GM13977 (cell line): ENCODE results near the gene FAM13A.

ENCODE experiments used
- DNase-seq: peaks from one replicate; pipeline ENCODE4 v3.0.0; 2012; ENCODE audit warnings: low spot score
- in situ Hi-C: fragments of 300-500 bp; cut with MboI; formaldehyde crosslinking; loops from one replicate; pipeline ENCODE4 v1.12.0; 2022; ENCODE audit warnings: low sequenced_read_pairs, low pct_unique_long_range_greater_than_20kb, mixed read lengths, inconsistent platforms; ENCODE audit not compliant: unreplicated experiment
- TF ChIP-seq, protein P1 (sequence below): IDR thresholded peaks from 2 replicates; pipeline ENCODE4 v1.5.1; 2012; ENCODE audit warnings: mild to moderate bottlenecking, control low read depth; ENCODE audit not compliant: insufficient read depth; ENCODE audit errors: extremely low read depth, missing control alignments

The FAM13A gene

DNA sequence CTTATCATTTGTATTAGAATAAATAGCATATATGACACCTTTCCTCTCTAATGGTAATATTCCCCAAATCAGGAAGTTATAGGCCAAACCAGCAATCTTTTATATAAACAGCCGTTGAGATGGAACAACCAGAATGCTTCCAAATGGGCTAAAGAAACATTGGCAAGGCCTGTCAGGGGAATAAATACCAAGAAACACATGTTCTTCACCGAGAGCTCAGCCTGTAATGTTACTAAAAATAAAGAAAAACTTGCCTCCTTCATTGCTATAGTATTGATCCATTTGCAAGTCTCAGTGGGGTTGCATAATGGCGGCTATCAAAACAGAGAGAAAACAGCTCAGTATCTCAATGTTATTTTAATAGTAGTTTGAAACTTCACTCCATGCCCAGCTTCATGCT is 104.9 kb downstream of the FAM13A start:
- DNase-seq = no peak
- TF ChIP-seq, protein P1, sequence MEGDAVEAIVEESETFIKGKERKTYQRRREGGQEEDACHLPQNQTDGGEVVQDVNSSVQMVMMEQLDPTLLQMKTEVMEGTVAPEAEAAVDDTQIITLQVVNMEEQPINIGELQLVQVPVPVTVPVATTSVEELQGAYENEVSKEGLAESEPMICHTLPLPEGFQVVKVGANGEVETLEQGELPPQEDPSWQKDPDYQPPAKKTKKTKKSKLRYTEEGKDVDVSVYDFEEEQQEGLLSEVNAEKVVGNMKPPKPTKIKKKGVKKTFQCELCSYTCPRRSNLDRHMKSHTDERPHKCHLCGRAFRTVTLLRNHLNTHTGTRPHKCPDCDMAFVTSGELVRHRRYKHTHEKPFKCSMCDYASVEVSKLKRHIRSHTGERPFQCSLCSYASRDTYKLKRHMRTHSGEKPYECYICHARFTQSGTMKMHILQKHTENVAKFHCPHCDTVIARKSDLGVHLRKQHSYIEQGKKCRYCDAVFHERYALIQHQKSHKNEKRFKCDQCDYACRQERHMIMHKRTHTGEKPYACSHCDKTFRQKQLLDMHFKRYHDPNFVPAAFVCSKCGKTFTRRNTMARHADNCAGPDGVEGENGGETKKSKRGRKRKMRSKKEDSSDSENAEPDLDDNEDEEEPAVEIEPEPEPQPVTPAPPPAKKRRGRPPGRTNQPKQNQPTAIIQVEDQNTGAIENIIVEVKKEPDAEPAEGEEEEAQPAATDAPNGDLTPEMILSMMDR = no peak
- in situ Hi-C loops = no loop called here

DNA sequence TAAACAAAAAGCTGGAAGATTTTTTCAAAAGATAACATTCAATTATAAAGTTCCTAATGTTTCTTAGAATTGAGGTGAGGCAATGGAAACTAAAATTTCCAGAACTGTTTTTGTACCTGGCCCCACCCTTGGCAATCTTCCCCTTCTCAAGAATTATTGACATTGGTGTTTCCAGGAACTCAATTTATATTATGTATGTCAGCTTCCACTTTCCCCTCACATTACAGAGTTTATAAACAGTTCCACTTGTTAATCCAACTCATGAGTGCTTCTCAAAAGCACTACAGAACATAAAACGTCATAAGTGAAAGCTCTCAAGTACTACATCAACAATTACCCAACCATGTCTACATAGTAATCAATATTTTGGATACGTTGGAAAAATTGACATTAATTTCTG is 107.4 kb downstream of the FAM13A start:
- TF ChIP-seq, protein P1 = no peak
- no peak for DNase-seq
- in situ Hi-C loops = no loop called here

DNA sequence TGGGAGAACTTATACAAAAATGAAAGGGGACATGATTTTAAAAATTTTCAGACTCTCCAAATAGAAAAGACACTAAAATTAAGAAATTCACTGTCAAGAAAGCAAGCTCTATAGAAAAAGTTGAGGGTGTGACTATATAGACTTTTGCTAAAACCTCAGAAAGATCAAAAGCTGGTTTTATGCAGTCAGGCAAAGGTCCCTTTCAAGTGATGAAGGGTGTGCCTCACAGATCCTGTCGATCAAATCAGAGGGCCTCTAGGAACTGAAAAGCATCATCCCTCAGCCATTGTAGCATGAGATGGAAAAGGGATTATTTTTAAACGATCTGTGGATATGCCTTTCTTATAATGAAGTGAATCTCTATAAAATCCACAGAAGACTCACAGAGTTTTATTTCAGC is 116.5 kb downstream of the FAM13A start:
- no peak for DNase-seq
- in situ Hi-C loops = no loop called here
- TF ChIP-seq, protein P1 = no peak

DNA sequence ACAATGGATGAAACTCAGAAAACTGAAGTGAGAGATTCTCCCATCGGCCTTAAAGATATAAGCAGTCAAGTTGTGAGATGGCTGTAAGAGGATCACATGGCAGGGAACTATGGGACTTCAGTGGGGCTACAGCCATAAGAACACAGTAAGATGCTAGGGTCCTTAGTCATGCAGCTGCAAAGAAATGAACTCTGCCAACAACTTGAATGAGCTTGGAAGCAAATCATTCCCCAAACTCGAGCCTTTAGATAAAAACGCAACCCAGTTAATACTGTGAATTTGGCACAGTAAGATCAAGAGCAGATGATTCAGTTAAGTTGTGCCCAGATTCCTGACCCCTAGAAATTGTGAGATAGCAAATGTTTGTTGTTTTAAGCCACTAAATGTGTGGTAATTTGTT is 117.3 kb downstream of the FAM13A start:
- in situ Hi-C loops = no loop called here

DNA sequence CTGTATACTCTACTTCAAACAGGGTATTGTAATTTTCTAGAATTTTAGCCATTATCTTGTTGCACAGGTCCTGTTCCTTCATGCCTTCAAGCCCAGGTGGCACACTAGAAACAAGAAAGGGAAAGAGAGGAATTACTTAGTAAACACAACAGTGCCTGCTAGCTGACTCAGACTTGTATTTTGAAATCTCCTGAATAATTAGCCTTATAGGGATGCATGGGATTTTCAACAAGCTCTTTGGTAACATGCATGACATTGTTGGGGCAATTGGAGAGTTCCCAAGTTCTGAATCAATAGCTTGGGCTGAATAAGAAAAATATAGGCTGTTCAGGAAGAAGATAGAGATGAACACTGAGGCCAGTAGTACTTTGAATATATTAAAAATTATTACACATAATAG is 118.8 kb downstream of the FAM13A start:
- in situ Hi-C loops = no loop called here
- TF ChIP-seq, protein P1 = no peak
- no peak for DNase-seq

More for the DNA sequence above, 117.3 kb downstream of the FAM13A start:
- TF ChIP-seq, protein P1 = no peak
- DNase-seq = no peak

DNA sequence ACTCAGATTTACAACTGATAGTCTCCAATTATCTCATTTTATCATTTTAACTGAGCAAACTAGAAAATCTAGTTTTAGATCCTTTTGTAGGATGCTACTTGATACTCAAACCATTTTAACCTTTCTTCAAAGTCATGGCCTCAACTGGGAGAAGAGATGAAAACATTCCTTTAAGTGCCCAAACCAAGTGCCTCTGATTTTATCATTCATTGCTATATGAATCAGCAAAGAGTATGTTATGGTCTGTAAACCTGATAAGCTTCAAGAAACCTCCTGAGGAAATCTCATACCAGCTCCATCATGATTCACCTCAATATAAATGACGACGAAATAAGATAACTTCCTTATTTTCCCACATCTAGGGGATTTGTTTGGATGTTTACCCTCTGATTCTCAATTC is 119.9 kb downstream of the FAM13A start:
- TF ChIP-seq, protein P1 = no peak
- in situ Hi-C loops = no loop called here

More for the DNA sequence above, 119.9 kb downstream of the FAM13A start:
- no peak for DNase-seq
